Heart right ventricle (tissue), 16 donors: ENCODE results near the gene RAI1. TPM values are rescaled to one million over a fixed set of nuclear protein-coding genes. Genes with fewer than 3 reads are reported as not detected.

Experiments
- ATAC-seq, 8 donors: fragments of 200-7000 bp; cut with Tn5 transposase; one replicate each; pipeline ENCODE4 v1.9.1; 2020; ENCODE audit warnings: mild to moderate bottlenecking in 8 of 8, moderate library complexity in 8 of 8, moderate number of reproducible peaks in 1 of 8
- DNase-seq, 2 donors: peaks; one replicate each; pipeline ENCODE4 v3.0.0-alpha.2; 2020
- H3K27ac ChIP-seq, 10 donors: fragments of 200-600 bp; sonication (generic) in 2 of 10; one replicate each; pipeline versions ENCODE4 v1.5.0 to v1.8.0; 2020 to 2022; ENCODE audit warnings: mild to moderate bottlenecking in 3 of 10
- H3K27me3 ChIP-seq, 7 donors: fragments of 200-600 bp; one replicate each; pipeline ENCODE4 v1.8.0; 2021 to 2022; ENCODE audit warnings: mild to moderate bottlenecking in 2 of 7
- H3K36me3 ChIP-seq, 9 donors: fragments of 200-600 bp; sonication (generic) in 1 of 9; one replicate each; pipeline versions ENCODE4 v1.5.0 to v1.8.0; 2020 to 2022; ENCODE audit warnings: mild to moderate bottlenecking in 2 of 9
- H3K4me1 ChIP-seq, 9 donors: fragments of 200-600 bp; sonication (generic) in 1 of 9; one replicate each; pipeline versions ENCODE4 v1.5.0 to v1.8.0; 2020 to 2022; ENCODE audit warnings: mild to moderate bottlenecking in 4 of 9
- H3K4me3 ChIP-seq, 10 donors: fragments of 200-600 bp; sonication (generic) in 2 of 10; one replicate each; pipeline versions ENCODE4 v1.5.0 to v1.8.0; 2020 to 2022; ENCODE audit warnings: mild to moderate bottlenecking in 7 of 10, moderate library complexity in 2 of 10
- H3K9me3 ChIP-seq, 11 donors: fragments of 200-600 bp in 10 of 11; sonication (generic) in 2 of 11; one replicate each; pipeline versions ENCODE4 v1.5.0 to v1.8.0; 2013 to 2022; ENCODE audit warnings: mild to moderate bottlenecking in 2 of 11, control low read depth in 1 of 11, moderate library complexity in 1 of 11
- CTCF ChIP-seq, 9 donors: fragments of 200-600 bp; sonication (generic) in 2 of 9; IDR thresholded peaks; one replicate each; pipeline versions ENCODE4 v1.5.0 to v1.8.0; 2021 to 2022; ENCODE audit warnings: antibody characterized with exemption in 9 of 9, mild to moderate bottlenecking in 5 of 9, moderate library complexity in 1 of 9
- WGBS, 2 donors: extraction: QIAGEN DNeasy Blood & Tissue Kit; methylation state at CpG; one replicate each; pipeline ENCODE4 v1.1.7; 2013; ENCODE audit warnings: inconsistent platforms in 1 of 2; 5-methylcytosine and 5-hydroxymethylcytosine counted together
- intact Hi-C, 10 donors: fragments of 100-400 bp; cut with DNase I; formaldehyde crosslinking; loops; one replicate each; pipeline versions ENCODE4 v1.11.1 to v1.14.2; 2022
- polyA plus RNA-seq, 2 donors: library from polyadenylated mRNA; stranded (reverse); fragments of 200-250 nt; gene quantifications; one replicate each; pipeline ENCODE4 v1.2.3, GENCODE V29; 2013
- total RNA-seq, 10 donors: library from RNA; stranded (reverse); fragmentation: NEBNext Ultra II Directional in 3 of 10; extraction: Animal tissue kit (Norgen Biotek cat#: 25700) in 3 of 10; gene quantifications; one replicate each; pipeline versions ENCODE4 v1.2.1 to v1.2.4, GENCODE V29; 2021 to 2023
- donor health status: Arrhythmogenic right ventricular cardiomyopathy.
- donor health status: ischemic (EF 13 %, LVEDD 7.1; RV severe dilation, severe dysfunction).
- donor health status: healthy with polysubstance abuse.
- donor health status: DM: no; HTN: yes; CAD: no.
- donor health status: DM: no; HTN: no; CAD: no.
- donor health status: ischemic (EF 25% LVEDD 6.9; RV normal size, moderate dysfunction).
- donor health status: ischemic (EF 25% LVEDD 5.7; RV mildly dilated, moderate dysfunction).
- donor health status: healthy.
- donor health status: DM: yes; HTN: yes; CAD: no.
- donor health status: Ischemic cardiomyopathy.
- donor health status: ischemic (EF 35%, LVEDD 5.7; RV mildly dilated, moderate dysfunction).
- donor health status: nonischemic (EF 11% LVEDD 7.7; RV severe dilation, severe dysfunction).
- donor health status: DM: yes; HTN: yes; CAD: no.
- donor health status: PGD.
- donor health status: ischemic (EF 29% LVEDD 5.4; RV normal size, mild dysfunction).
- donor health status: nonischemic (EF 23%, LVEDD 6.1; RV moderate dilation, normal function).

Gene RAI1
- total and polyA plus RNA-seq, 12 donors, result 13.8 to 32.0 (median 19.8) TPM

- H3K4me3 ChIP-seq, result no peak overlapping the region
- whole genome bisulfite sequencing, 2 donors, result 91 to 93% methylated on average over 2 of the region's 2 CpGs
- H3K36me3 ChIP-seq, result peaks cover 0 to 28% (median 0%) of the 10 kb centered on the region in 9 donors
- H3K9me3 ChIP-seq, result no peaks in the 10 kb centered on the region
- peaks cover 20 to 70% (median 42%) of the 10 kb centered on the region in 9 donors for H3K4me1 ChIP-seq
- no peak for TF ChIP-seq CTCF (IDR thresholded peaks at IDR 0.05)
- DNase-seq (no peak), ATAC-seq (no peak)
- H3K27me3 ChIP-seq, result no peaks in the 10 kb centered on the region
- peak overlapping the region in 6 of 10 donors; percentile 17 to 74 (median 48) for H3K27ac ChIP-seq
- intact Hi-C loops, result no loop called here
These were observed 150.7 kb downstream of the RAI1 start for GRCh38 chr17:17832032-17832363.

DNA sequence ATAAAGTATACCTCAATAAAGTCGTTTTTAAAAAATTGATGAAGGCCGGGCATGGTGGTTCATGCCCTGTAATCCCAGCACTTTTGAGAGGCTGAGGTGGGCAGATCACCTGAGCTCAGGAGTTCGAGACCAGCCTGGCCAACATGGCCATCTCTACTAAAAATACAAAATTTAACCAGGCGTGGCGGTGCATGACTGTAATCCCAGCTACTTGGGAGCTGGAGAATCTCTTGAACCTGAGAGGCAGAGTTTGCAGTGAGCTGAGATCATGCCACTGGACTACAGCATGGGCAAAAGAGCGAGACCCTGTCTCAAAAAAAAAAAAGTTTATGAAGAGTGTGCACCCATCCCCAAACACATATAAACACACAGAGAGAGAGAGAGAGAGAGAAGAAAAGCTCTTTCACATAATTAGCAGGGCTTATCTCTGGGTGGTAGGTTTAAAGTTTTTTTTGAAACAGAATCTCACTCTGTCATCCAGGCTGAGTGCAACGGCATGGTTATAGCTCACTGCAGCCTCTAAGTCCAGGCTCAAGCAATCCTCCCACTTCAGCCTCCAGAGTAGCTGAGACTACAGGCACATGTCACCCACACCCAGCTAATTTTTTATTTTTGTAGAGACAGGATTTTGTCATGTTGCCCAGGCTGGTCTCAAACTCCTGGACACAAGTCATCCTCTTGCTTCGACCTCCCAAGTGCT, 152.6 kb downstream of the RAI1 start:
- Histone ChIP-seq H3K27ac (peak overlapping the region in 3 of 10 donors; percentile 97 to 100 (median 100)), H3K9me3 (no peaks in the 10 kb centered on the region), H3K27me3 (no peaks in the 10 kb centered on the region), H3K4me3 (no peak overlapping the region), H3K4me1 (peaks cover 33 to 88% (median 60%) of the 10 kb centered on the region in 9 donors), H3K36me3 (peaks cover 0 to 14% (median 0%) of the 10 kb centered on the region in 9 donors)
- no peak for ATAC-seq
- WGBS, 2 donors, result 81 to 83% methylated on average over 8 of the region's 8 CpGs
- intact Hi-C loops, result no loop called here
- TF ChIP-seq CTCF (IDR thresholded peaks at IDR 0.05), result no peak
- no peak for DNase-seq

GRCh38 chr17:17834974-17835373, 153.7 kb downstream of the RAI1 start:
- intact Hi-C loops, result no loop called here
- DNase-seq, result no peak
- peak overlapping the region in 8 of 10 donors; percentile 91 to 100 (median 98) for H3K27ac ChIP-seq
- no peaks in the 10 kb centered on the region for H3K9me3 ChIP-seq
- WGBS, 2 donors, result 75 to 81% methylated on average over 4 of the region's 4 CpGs
- H3K4me1 ChIP-seq, result peaks cover 40 to 92% (median 71%) of the 10 kb centered on the region in 9 donors
- peaks cover 0 to 11% (median 0%) of the 10 kb centered on the region in 9 donors for H3K36me3 ChIP-seq
- no peak for ATAC-seq
- TF ChIP-seq CTCF (IDR thresholded peaks at IDR 0.05), result no peak
- H3K27me3 ChIP-seq, result no peaks in the 10 kb centered on the region
- H3K4me3 ChIP-seq, result peak overlapping the region in 6 of 10 donors; percentile 50 to 94 (median 84)

- ATAC-seq, result no peak
- no peak for TF ChIP-seq CTCF (IDR thresholded peaks at IDR 0.05)
- H3K27me3 ChIP-seq, result no peaks in the 10 kb centered on the region
- no peak for DNase-seq
- intact Hi-C loops, result no loop called here
- peak overlapping the region; percentile 47 to 100 (median 98) for H3K27ac ChIP-seq
- H3K9me3 ChIP-seq, result no peaks in the 10 kb centered on the region
- H3K4me3 ChIP-seq, result peak overlapping the region; percentile 1 to 96 (median 80)
- 26 to 27% methylated on average over 25 of the region's 25 CpGs for WGBS, 2 donors
- peaks cover 41 to 92% (median 71%) of the 10 kb centered on the region in 9 donors for H3K4me1 ChIP-seq
- peaks cover 0 to 9% (median 0%) of the 10 kb centered on the region in 9 donors for H3K36me3 ChIP-seq
These were observed 154.4 kb downstream of the RAI1 start for GRCh38 chr17:17835415-17836249.
